Astrocyte (in vitro differentiated cells and primary cell): Measurements from ENCODE around the gene SAMD4A.

Source experiments
- EZH2 ChIP-seq: IDR thresholded peaks from 2 replicates; pipeline ENCODE4 v1.6.1; 2012; ENCODE audit warnings: mild to moderate bottlenecking, low read length, inconsistent platforms; ENCODE audit not compliant: insufficient read depth
- TF ChIP-seq, protein P1 (sequence below): IDR thresholded peaks from 2 replicates; pipeline ENCODE4 v1.5.1; 2011; ENCODE audit warnings: low read depth, mild to moderate bottlenecking, inconsistent platforms, low read length, moderate library complexity; ENCODE audit not compliant: insufficient read depth

DNA sequence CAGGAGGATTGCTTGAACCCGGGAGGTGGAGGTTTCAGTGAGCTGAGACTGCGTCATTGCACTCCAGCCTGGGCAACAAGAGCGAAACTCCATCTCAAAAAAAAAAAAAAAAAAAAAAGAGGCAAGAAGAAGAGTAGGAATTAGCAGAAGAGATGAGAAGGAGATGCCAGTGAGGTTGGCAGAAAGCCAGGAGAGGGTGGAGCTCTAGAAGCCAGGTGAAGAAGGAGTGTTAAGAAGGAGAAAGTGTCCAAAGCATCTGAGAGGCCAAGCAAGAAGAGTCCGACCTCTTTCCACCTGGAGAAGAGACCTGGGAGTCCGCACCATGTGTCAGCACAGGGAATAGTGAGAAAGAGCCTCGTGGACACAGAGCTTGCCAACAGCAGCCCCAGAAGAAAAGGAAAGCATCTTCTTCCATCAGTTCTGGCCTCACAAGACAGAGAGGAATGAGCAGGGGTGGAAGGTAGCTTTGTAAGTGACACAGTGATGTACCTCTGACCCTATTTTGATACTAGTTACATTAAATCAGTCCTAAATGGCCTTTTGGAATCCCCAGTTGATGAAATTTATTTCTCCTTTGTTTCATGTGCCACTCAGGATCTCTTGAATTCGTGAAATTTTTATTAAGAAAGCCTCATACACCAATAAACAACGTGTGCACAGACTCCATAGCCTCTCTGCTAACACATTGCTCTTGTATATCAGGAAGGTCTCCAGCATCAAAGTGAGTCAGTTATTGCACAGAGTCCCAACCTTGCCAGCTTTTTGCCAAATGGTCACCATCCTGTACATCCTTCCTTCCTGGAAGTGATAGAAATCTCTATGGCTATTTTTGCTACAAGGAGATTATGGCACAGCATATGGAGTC is 70.6 kb downstream of the SAMD4A start:
- TF ChIP-seq, protein P1, sequence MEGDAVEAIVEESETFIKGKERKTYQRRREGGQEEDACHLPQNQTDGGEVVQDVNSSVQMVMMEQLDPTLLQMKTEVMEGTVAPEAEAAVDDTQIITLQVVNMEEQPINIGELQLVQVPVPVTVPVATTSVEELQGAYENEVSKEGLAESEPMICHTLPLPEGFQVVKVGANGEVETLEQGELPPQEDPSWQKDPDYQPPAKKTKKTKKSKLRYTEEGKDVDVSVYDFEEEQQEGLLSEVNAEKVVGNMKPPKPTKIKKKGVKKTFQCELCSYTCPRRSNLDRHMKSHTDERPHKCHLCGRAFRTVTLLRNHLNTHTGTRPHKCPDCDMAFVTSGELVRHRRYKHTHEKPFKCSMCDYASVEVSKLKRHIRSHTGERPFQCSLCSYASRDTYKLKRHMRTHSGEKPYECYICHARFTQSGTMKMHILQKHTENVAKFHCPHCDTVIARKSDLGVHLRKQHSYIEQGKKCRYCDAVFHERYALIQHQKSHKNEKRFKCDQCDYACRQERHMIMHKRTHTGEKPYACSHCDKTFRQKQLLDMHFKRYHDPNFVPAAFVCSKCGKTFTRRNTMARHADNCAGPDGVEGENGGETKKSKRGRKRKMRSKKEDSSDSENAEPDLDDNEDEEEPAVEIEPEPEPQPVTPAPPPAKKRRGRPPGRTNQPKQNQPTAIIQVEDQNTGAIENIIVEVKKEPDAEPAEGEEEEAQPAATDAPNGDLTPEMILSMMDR, result no peak
- TF ChIP-seq EZH2, result no peak
